GM03348 (cell line): ENCODE measurements around the gene ZNF467.

ENCODE experiments used
- DNase-seq: peaks from one replicate; pipeline ENCODE4 v3.0.0; 2012; ENCODE audit warnings: low spot score

Gene ZNF467

DNA sequence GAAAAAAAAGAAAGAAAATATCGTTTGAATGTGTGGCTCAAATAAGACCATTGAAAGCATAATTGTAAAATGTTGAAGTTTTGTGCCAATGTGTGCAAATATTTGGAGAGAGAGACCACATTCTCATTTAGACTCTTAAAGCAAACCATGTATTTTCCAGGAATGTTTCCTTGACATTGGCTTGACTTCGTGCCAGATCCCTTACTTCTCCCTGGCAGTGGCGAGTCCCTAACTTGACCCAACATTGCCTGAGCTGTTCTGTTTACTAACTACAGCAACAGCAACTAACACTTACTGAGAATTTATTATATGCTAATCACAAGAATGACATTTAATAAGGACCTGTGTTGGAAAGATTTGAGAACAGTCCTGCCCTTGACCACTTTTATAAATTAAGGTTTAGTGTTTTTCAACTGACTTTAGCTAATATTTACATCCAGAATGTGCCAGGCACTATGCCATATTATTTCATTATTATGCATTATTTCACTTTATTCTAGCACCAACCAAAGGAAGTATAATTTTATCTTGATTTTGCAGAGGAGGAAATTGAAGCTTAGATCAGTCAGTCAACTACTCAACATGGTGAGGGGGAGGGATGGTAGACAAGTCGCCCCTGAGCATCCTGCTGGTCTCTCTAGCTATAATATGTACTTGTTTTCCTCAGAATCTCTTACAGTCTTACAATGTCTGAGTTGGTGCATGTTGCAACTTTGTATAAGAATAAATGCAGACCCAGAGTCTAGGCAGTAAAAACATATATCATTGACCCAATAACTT lies 29.7 kb downstream of the ZNF467 start:
- no peak for DNase-seq

DNA sequence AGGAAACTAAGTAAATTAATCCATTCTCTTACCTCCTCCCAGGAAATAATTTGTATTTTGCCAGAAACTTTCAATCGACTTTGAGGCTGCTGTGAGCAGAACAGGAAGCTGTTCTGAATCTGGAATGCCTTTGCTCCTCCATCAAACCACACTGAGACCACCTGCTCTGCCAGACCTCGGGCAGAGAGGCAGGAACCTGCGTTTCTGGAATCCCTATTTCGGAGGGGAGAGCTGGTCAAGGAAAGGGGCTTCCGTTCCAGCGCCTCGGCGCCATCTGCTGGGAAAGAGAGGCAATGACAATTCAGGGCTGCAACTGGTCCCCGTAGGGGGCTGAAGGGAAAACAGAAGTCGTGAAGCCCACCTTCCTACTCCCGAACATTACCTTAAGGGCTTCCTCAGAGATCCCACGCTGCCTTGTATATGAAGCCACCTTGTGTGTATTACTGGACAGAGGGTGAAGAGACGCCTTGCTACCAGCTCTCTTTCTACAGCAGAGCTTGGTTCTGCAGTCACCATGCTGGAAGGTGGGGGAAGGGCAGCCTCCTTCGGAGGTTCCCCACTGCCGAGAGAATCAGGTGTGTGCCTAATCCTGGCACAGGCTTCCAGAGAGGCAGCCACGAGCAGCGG lies 31.2 kb downstream of the ZNF467 start:
- DNase-seq: peak; percentile 91

DNA sequence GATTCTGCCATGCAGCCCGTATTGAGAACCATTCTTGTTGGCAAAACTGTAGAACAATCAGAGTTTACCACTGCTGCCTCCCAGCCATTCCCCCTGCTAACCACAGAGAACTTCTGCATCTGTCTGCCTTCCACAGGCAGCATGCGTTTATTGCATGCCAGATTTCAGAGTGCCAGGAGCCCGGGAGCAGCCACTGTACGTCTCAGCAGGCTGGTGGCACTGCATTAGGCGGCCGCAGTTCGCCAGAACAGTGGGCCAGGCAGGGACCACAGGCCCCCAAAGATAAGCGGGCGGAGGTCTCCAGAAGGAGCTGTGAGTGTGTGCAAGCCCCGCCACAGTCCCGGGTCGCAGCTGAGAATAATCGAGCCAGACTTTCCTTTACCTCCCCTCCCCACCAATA lies 31.8 kb downstream of the ZNF467 start:
- peak; percentile 73 for DNase-seq

GRCh38 chr7:149736478-149737360 lies 36.7 kb downstream of the ZNF467 start:
- DNase-seq: no peak

GRCh38 chr7:149735779-149736477 lies 37.5 kb downstream of the ZNF467 start:
- DNase-seq: no peak

- no peak for DNase-seq
Measured at GRCh38 chr7:149735181-149735602, 38.2 kb downstream of the ZNF467 start.

- no peak for DNase-seq
Measured at GRCh38 chr7:149734791-149735075, 38.7 kb downstream of the ZNF467 start.

- no peak for DNase-seq
Measured at GRCh38 chr7:149733924-149734790, 39.2 kb downstream of the ZNF467 start.

- no peak for DNase-seq
Measured at GRCh38 chr7:149733131-149733923, 40.1 kb downstream of the ZNF467 start.

GRCh38 chr7:149732611-149733010 lies 40.8 kb downstream of the ZNF467 start:
- DNase-seq: no peak

DNA sequence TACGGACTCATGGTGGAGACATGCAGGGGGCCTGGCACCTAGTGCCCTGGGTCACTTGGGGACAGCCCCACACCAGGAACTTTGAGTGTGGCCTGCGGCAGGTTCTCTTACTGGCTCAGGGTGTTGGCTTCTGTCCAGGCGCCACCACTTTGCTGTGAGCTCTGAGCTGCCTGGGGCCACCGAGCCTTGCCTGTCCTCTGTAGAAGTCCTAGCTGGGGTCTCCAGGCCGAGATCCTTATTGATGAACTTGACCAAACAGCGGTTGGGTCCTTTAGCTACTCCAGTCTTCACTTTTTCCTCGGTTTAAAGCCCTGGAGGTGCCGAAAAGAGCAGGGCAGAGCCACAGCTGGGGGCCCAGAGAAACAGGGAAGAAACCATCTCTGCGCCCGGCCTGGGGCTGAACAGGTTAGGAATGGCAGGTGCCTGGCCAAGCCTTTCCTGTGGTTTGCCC lies 41.3 kb downstream of the ZNF467 start:
- no peak for DNase-seq

DNA sequence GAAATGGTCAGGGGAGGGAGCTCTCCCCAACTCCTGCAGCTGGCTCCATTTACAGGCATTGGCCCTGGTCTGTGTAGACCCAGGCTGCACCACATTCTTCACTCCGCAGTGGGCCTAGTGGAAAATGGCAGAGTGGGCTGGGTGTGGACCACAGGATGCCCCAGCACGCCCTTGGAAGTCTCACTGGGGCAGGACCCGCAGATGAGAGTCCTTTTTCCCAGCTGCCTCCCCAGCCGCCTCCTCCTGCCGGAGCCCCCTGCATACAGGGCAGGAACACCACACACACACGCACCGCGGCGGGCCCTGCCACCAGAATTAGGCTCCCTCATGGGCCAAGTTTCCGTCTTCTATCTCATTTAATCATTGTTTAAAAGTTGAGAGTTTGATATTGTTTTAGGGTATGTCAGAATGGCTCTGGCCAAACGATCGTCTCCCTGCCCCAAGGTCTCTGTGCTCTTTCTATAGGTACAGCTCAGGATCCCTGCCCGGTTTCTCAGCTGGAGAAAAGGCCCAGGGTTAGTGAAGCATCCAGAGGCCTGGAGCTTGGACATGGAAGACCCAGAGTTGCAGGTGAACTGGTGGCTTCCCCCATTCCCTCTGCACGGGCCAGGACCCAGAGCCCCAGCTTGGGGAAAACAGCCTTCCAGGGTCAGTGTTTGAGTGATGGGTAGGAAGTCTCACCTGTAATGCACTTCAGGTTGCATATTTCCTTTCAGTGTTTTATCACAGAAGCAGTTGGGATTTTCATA lies 42.0 kb downstream of the ZNF467 start:
- no peak for DNase-seq

- DNase-seq: no peak
Measured at GRCh38 chr7:149729983-149730801, 43.2 kb downstream of the ZNF467 start.

DNA sequence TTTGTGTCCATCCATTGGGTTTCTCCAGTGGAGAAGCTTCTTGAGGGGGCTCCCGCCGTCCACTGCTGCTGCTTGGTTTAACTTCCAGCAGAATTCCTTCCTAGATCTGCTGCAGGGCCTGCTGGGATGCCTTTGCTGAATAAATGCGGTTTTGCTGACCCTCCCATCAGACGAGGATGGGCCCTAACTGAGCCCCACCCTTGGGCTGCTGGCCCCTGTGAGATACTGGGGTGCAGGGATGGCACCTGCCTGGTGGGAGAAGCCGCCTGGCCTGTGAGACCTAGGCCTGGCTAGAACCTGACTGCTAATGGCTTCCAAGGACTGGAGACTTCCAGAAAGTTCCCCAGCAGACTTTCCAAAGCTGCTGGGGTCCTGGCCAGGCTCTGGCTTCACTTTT lies 43.8 kb downstream of the ZNF467 start:
- no peak for DNase-seq

GRCh38 chr7:149728491-149729375 lies 44.7 kb downstream of the ZNF467 start:
- DNase-seq: no peak

DNA sequence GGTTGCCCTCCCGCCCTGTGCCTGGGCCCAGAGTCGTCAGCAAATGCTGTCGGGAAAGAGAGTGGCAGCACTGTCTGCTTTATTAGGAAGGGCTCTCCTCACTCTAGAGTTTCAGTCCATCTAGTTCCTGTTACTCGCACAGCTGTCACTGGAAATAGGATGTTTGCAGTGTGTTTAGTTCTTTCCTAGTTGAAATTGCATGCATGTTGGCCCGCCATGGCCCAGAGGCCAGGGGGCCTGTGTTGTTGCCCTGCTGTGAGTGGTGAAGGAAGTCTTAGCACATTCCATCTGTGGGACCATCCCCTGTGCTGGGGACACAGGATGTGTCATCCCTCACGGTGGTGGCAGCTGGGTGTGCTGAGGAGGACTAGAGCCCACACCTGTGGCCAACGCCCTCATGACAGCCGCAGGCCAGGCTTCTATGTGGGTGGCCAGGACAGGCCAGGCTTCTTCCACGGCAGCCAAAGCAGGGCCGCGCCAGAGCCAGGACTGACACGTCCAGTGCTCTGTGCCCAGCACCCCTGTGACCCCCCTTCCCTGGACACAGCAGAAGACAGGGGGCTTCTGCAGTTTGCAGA lies 45.4 kb downstream of the ZNF467 start:
- DNase-seq: no peak
